GM12872 (cell line): ENCODE data around the gene DLG2.

Experiments
- CTCF ChIP-seq: IDR thresholded peaks from 3 replicates; pipeline ENCODE4 v1.5.1; 2011; ENCODE audit warnings: low read depth, mild to moderate bottlenecking, low read length, moderate library complexity; ENCODE audit not compliant: insufficient read depth

Gene DLG2

GRCh38 chr11:84800755-84801346 lies 826.3 kb downstream of the DLG2 start:
- TF ChIP-seq CTCF = no peak

- no peak for TF ChIP-seq CTCF
These were observed 828.0 kb downstream of the DLG2 start for GRCh38 chr11:84799112-84799511.

DNA sequence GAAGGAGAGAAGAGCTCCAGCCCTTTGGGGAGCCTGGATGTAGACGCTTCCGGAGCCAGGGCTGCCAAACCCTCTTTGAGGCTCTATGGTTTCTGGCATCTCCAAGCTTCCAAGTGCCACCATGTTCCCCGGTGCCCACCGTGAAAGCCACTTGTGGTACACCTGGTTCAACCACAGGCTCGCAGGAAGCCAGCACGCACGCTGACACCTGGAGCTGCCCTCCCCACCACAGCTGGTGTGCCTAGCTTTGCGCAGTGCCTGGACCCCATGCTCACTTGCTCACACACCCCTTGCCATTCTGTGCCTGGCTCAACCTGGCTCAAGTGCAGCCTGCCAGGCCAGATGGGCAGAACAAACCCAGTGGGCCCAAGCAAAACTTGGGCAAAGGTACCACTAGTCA lies 831.4 kb downstream of the DLG2 start:
- no peak for TF ChIP-seq CTCF

GRCh38 chr11:84794663-84795443 lies 832.3 kb downstream of the DLG2 start:
- no peak for TF ChIP-seq CTCF

- no peak for TF ChIP-seq CTCF
These were observed 833.8 kb downstream of the DLG2 start for GRCh38 chr11:84793318-84793717.

DNA sequence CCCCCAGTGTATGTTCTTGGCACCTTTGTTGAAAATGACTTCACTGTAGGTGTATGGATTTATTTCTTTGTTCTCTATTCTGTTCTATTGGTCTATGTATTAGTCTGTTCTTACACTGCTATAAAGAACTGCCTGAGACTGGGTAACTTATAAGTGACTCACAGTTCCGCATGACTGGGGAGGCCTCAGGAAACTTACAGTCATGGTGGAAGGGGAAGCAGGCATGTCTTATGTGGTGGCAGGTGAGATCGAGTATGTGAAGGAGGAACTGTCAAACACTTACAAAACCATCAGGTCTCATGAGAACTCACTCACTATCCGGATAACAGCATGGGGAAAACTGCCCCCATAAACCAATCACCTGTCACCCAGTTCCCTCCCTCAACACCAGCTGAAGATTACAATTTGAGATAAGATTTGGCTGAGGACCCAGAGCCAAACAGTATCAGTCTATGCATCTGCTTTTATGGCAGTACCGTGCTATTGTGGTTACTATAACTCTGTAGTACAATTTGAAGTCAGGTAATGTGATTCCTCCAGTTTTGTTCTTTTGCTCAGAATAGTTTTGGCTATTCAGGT lies 836.2 kb downstream of the DLG2 start:
- TF ChIP-seq CTCF = no peak

GRCh38 chr11:84788220-84788619 lies 838.9 kb downstream of the DLG2 start:
- no peak for TF ChIP-seq CTCF
